ENCODE results near the gene DUSP18.

DNA sequence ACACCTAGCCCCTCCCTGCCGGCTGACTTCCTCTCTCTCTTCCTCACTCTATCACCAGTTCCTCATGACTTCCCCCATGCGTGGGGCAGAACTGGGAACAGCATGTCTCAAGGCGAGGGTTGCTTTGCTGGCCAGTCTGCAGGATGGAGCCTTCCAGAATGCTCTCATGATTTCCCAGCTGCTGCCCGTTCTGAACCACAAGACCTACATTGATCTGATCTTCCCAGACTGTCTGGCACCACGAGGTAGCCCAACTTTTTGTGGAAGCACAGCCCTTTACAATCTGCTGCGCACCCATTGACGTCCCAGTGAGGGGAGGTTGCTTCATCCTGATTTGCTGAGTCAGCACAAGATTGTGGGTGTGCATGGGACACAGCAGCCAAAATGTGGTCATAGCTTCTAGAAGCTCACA lies 52.1 kb downstream of the DUSP18 start:
- no peak for TF ChIP-seq CTCF (IDR thresholded peaks at IDR 0.05)
- TF ChIP-seq POLR2A (IDR thresholded peaks at IDR 0.05): no peak

Measured in lower leg skin (tissue), 3 donors.